ENCODE data around the gene CYB5B.
A peak's percentile ranks its signal among the peaks of the same experiment; 100 is the strongest.

The CYB5B gene

GRCh38 chr16:69382421-69382820 lies 42.0 kb upstream of the CYB5B start:
- Histone ChIP-seq H3K9me3 (ENCODE audit: severe bottlenecking) (no peaks in the 10 kb centered on the region), H3K4me3 (ENCODE audit: low read depth, low read length) (no peak overlapping the region), H3K27ac (no peak overlapping the region), H3K36me3 (peaks cover 58% of the 10 kb centered on the region), H3K27me3 (ENCODE audit: insufficient read depth, low read depth, severe bottlenecking) (no peaks in the 10 kb centered on the region)
- TF ChIP-seq CTCF (IDR thresholded peaks at IDR 0.05; ENCODE audit: low read depth, low read length), result no peak
- no peak for DNase-seq

GRCh38 chr16:69384974-69385373 lies 39.4 kb upstream of the CYB5B start:
- no peak for DNase-seq
- TF ChIP-seq CTCF (IDR thresholded peaks at IDR 0.05; ENCODE audit: low read depth, low read length), result no peak
- peak overlapping the region; percentile 66 for H3K27ac ChIP-seq
- H3K9me3 ChIP-seq (ENCODE audit: severe bottlenecking), result no peaks in the 10 kb centered on the region
- H3K4me3 ChIP-seq (ENCODE audit: low read depth, low read length), result peak overlapping the region; percentile 87
- peaks cover 39% of the 10 kb centered on the region for H3K36me3 ChIP-seq
- no peaks in the 10 kb centered on the region for H3K27me3 ChIP-seq (ENCODE audit: insufficient read depth, low read depth, severe bottlenecking)

- Histone ChIP-seq H3K4me3 (ENCODE audit: low read depth, low read length) (no peak overlapping the region), H3K27me3 (ENCODE audit: insufficient read depth, low read depth, severe bottlenecking) (no peaks in the 10 kb centered on the region), H3K27ac (no peak overlapping the region), H3K36me3 (peaks cover 29% of the 10 kb centered on the region), H3K9me3 (ENCODE audit: severe bottlenecking) (no peaks in the 10 kb centered on the region)
- TF ChIP-seq CTCF (IDR thresholded peaks at IDR 0.05; ENCODE audit: low read depth, low read length), result no peak
- no peak for DNase-seq
Observed at GRCh38 chr16:69386596-69386995, 37.8 kb upstream of the CYB5B start.

DNA sequence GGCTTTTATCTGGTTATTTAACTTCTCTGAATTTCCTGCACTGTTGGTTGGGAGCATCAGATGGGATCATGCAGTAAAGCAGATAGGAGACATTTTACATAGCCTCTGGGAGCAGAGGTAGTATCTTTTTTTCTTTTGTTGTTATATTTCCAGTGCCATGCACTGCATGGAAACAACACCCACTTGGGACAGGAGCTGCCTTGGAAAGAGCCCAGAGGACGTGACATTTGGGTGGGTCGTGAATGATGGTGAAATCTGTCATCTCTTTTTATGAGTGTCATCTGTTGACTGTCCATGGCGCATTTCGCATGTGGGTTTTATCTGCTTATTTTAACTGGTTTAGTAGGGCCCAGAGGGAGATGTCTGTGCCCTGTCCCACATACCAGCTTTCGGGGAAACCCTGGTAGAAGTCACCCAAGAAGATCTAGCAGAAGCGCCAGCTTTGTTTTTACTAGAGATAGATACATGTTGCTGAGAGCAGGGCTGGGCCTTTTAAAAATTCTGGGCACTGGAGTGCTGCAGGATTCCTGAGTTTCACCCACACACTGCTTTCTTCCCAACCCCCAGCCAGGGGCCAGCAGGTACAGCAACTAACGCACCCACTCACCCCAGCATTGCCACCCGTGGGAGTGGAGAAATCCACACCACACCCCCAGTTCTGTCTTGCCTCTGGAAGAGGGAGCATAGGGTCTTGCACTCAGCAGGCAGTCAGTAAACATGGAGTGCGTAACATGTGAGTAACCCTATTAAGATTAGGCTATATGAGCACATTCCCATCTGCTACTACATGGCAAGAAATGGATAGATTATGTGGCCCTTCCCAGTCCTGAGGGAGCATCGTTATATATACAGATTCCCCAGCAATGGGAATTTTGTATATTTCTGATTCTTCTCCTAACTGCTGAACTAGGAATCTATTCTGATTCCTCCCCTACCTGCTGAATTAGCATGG lies 30.2 kb upstream of the CYB5B start:
- no peak overlapping the region for H3K27ac ChIP-seq
- no peaks in the 10 kb centered on the region for H3K27me3 ChIP-seq (ENCODE audit: insufficient read depth, low read depth, severe bottlenecking)
- DNase-seq, result no peak
- H3K4me3 ChIP-seq (ENCODE audit: low read depth, low read length), result no peak overlapping the region
- no peaks in the 10 kb centered on the region for H3K36me3 ChIP-seq
- no peak for TF ChIP-seq CTCF (IDR thresholded peaks at IDR 0.05; ENCODE audit: low read depth, low read length)
- no peaks in the 10 kb centered on the region for H3K9me3 ChIP-seq (ENCODE audit: severe bottlenecking)

- Histone ChIP-seq H3K36me3 (no peaks in the 10 kb centered on the region), H3K9me3 (ENCODE audit: severe bottlenecking) (no peaks in the 10 kb centered on the region), H3K27me3 (ENCODE audit: insufficient read depth, low read depth, severe bottlenecking) (no peaks in the 10 kb centered on the region), H3K4me3 (ENCODE audit: low read depth, low read length) (no peak overlapping the region), H3K27ac (no peak overlapping the region)
- TF ChIP-seq CTCF (IDR thresholded peaks at IDR 0.05; ENCODE audit: low read depth, low read length), result no peak
- DNase-seq, result no peak
Observed at GRCh38 chr16:69395859-69396186, 28.6 kb upstream of the CYB5B start.

Measured in WERI-Rb-1 (cell line).